ENCODE measurements around the gene HK3.

DNA sequence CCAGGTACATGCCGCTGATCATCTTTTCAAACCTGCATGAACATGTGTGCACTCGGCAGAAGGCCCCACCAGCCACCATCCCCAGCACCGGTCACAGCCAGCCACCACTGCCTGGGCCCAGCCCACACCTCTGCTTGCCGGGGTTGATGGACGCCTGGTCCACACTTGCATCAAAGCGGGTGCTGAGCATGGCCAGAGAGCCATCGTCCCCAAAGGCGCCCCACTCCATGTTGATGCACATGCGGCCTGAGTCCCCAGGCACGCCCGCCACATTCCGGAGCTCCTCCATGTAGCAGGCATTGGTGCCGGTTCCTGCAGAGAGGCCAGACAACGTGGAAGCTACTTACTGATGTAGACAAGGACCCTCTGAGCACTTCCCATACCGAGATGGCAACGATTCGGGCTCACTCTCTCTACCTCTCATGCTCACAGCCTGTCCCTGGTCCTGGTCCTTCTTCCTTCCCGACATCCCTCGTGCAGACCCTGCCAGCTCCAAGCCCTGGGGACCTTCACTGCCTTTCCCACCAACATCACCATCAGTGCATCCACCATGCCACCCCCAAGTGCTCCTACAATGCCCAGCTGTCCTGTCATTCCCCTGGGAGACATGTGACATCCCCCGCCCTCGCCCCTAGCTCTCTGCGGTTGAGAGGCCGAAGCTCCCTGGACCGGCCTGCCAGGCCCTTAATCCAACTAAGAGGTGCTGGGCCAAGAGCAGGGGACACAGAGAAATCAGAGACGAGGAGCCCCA is 17.2 kb downstream of the HK3 start:
- TF ChIP-seq, protein P1, sequence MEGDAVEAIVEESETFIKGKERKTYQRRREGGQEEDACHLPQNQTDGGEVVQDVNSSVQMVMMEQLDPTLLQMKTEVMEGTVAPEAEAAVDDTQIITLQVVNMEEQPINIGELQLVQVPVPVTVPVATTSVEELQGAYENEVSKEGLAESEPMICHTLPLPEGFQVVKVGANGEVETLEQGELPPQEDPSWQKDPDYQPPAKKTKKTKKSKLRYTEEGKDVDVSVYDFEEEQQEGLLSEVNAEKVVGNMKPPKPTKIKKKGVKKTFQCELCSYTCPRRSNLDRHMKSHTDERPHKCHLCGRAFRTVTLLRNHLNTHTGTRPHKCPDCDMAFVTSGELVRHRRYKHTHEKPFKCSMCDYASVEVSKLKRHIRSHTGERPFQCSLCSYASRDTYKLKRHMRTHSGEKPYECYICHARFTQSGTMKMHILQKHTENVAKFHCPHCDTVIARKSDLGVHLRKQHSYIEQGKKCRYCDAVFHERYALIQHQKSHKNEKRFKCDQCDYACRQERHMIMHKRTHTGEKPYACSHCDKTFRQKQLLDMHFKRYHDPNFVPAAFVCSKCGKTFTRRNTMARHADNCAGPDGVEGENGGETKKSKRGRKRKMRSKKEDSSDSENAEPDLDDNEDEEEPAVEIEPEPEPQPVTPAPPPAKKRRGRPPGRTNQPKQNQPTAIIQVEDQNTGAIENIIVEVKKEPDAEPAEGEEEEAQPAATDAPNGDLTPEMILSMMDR (IDR thresholded peaks at IDR 0.05; ENCODE audit: poor library complexity, severe bottlenecking): no peak
- TF ChIP-seq POLR2AphosphoS5 (IDR thresholded peaks at IDR 0.05) (no peak), EZH2 (IDR thresholded peaks at IDR 0.05; ENCODE audit: borderline replicate concordance, insufficient read depth, low read length, poor library complexity, severe bottlenecking) (no peak), MXI1 (conservative IDR thresholded peaks at IDR 0.05; ENCODE audit: poor library complexity, severe bottlenecking) (no peak), RAD21 (conservative IDR thresholded peaks at IDR 0.05) (no peak), TAF1 (IDR thresholded peaks at IDR 0.05; ENCODE audit: low read depth) (no peak)

Measured in neural cell (in vitro differentiated cells).